GM12891 (cell line): ENCODE data around the gene NPY2R.

ENCODE experiments used
- PAX5 ChIP-seq: IDR thresholded peaks from 2 replicates; pipeline ENCODE4 v1.6.1; 2011; ENCODE audit warnings: low read length, moderate library complexity, mild to moderate bottlenecking; ENCODE audit not compliant: insufficient read depth, severe bottlenecking
- POLR2A ChIP-seq: IDR thresholded peaks from 2 replicates; pipeline ENCODE4 v1.6.1; 2011; ENCODE audit warnings: low read depth, low read length, control low read depth
- POLR2AphosphoS5 ChIP-seq: IDR thresholded peaks from 2 replicates; pipeline ENCODE4 v1.6.1; 2011; ENCODE audit warnings: low read depth, low read length, control low read depth
- TAF1 ChIP-seq: IDR thresholded peaks from 2 replicates; pipeline ENCODE4 v1.6.1; 2011; ENCODE audit warnings: low read depth, low read length, control low read depth

GRCh38 chr4:155227131-155227530 is 18.7 kb downstream of the NPY2R start:
- TF ChIP-seq POLR2A (no peak), POLR2AphosphoS5 (no peak), TAF1 (no peak), PAX5 (no peak)
